WI38 (cell line): Measurements from ENCODE around the gene CDK5RAP2.
"Not testable (repeated sequence)": the region's sequence is repeated elsewhere in the genome, so short reads cannot be mapped to it uniquely, and the experiment has no call there.

Experiments
- H3K4me3 ChIP-seq: 2 replicates; pipeline ENCODE4 v1.5.1; 2011; ENCODE audit warnings: low read depth, mild to moderate bottlenecking, control low read depth, low read length
- TF ChIP-seq, protein P1 (sequence below): IDR thresholded peaks from 2 replicates; pipeline ENCODE4 v1.5.1; 2012; ENCODE audit warnings: low read depth, mild to moderate bottlenecking, control low read depth, low read length

CDK5RAP2 gene

DNA sequence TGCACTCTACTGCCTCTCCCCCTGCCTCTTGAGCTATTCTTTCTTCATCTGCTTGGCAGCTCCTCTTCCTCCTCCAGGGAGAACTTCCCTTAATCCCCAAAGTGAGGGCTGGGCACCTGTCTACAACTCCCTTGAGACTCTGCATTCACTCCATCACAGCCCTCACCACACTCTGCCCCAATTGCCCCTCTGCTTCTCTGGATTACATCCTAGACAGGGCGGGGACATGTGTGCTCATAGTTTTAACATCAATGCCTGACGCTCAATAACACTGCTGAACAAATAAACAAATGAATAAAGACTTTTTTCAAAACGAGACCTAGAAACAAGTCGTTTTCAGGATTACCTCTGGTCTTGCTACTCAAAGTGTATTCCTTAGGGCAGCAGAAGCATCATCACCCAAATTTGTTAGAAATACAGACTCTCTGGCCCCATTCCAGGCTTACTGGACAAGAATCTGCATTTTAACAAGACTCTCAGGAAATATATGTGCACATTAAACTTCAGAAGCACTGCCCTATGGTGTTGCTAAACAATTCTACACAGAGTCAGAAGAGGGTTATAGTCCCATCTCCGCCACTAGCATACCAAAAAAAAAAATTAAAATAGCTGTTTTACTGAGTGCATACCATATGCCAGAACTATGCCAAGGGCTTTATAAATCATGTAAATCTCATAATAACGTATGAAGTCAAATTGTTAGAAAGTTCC lies 115.6 kb downstream of the CDK5RAP2 start:
- no peak overlapping the region for H3K4me3 ChIP-seq
- TF ChIP-seq, protein P1, sequence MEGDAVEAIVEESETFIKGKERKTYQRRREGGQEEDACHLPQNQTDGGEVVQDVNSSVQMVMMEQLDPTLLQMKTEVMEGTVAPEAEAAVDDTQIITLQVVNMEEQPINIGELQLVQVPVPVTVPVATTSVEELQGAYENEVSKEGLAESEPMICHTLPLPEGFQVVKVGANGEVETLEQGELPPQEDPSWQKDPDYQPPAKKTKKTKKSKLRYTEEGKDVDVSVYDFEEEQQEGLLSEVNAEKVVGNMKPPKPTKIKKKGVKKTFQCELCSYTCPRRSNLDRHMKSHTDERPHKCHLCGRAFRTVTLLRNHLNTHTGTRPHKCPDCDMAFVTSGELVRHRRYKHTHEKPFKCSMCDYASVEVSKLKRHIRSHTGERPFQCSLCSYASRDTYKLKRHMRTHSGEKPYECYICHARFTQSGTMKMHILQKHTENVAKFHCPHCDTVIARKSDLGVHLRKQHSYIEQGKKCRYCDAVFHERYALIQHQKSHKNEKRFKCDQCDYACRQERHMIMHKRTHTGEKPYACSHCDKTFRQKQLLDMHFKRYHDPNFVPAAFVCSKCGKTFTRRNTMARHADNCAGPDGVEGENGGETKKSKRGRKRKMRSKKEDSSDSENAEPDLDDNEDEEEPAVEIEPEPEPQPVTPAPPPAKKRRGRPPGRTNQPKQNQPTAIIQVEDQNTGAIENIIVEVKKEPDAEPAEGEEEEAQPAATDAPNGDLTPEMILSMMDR, result no peak

DNA sequence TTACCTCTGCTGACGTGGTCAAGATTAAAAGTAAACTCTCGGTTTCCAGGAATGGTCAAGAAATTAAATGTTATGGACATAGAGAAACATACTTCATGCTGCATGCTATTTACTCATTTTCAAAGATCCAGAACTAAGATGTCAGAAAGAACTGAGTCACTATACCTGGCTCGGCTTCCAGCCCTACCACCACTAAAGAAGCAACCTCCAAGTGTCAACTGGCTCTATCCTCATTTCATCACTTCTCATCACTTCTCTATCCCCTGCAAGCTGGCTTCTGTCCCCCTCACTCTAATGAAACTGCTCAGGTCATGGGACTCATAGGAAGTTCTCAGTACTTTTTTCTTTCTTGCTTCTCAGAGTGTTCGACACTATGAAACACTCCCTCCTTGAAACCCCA lies 116.2 kb downstream of the CDK5RAP2 start:
- TF ChIP-seq, protein P1, result no peak

DNA sequence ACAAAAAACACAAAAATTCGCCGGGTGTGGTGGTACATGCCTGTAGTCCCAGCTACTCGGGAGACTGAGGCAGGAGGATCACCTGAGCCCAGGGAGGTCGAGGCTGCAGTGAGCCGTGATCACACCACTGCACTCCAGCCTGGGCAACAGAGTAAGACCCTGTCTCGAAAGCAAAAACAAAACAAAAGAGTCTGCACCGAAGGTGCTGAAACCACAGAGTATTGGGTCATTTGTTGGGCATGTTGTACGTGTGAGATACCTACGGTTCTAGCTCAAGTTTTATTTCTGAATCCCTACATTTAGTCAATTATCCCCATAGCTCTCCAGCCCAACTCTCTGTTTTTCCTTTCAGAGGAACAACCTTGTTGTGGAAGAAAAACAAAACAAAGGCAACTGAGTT lies 118.3 kb downstream of the CDK5RAP2 start:
- H3K4me3 ChIP-seq, result not testable (repeated sequence)

More for the DNA sequence above, 116.2 kb downstream of the CDK5RAP2 start:
- H3K4me3 ChIP-seq, result no peak overlapping the region

DNA sequence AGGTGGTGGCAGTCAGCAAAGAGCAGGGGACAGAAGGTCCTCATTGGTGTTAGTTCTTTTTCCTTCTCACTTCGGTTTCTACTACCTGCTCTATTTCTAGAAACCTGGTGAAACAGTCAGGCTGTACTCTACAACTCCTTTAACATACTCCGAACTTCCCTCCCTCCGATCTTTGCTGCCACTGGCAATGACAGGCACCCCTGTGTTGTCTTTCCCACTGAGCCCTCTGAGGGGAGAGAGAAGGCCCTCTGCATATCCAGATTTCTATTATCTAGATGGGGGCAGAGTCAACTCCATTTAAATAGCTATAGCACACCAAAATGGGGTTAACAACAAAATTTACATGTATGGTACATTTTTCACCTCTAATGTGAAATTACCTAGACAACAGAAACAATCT lies 123.7 kb downstream of the CDK5RAP2 start:
- TF ChIP-seq, protein P1, result no peak
- H3K4me3 ChIP-seq, result no peak overlapping the region

DNA sequence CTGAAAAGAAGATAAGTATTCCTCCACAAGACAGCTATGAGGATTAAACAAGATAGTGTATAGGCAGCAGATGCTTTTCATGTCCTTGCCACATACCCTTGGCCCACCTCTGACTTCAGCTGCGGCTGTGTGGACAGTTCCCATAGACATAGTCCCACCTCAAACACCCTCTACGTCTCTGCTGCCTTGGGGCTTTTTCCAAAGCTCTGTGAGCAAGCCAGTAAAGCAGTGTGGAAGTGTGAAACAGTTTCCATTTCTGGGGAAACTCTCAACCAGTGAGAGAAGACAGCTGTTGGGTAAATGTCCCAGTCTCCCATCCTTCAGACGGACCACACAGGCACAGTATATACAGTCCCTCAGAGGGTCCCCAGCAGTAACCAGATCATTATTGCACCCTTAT lies 125.5 kb downstream of the CDK5RAP2 start:
- no peak overlapping the region for H3K4me3 ChIP-seq
- TF ChIP-seq, protein P1, result no peak

DNA sequence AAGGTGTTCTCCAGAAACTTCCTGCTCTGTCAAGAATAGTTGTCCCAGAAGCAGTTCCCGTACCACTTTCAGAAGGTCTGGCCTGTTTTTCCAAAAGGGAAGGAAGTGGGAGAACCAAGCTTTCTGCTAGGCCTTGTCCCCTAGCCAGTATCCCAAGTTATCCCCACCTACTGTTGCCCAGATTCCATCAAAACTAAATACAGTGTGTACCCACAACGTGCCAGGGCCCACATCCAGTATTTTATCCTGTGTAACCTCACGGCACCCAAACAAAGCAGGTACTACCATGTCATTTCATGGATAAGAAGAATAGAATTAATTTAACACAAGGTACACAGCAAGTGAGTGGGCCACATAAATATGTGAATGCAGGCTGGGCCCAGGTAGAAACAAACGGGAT lies 126.2 kb downstream of the CDK5RAP2 start:
- H3K4me3 ChIP-seq, result no peak overlapping the region
- TF ChIP-seq, protein P1, result no peak

DNA sequence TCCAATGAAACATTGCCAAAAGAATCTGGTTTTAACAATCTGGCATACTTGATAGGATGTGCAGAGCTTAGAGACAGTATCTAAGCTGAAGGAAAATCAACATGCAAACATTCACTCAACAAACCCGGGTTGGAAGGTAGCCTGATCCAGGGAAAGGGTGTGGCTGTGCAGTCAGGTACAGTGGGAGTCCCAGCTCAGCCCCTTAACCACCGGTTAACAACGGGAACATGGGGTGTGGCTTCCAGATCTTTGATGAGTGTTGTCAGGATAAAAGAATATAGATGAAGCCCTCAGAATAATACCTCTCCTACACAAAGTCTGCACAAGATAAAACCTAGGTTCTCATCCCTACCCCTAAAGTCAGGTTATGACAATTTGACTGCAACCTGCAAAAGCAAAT lies 127.3 kb downstream of the CDK5RAP2 start:
- H3K4me3 ChIP-seq, result no peak overlapping the region
- TF ChIP-seq, protein P1, result no peak

DNA sequence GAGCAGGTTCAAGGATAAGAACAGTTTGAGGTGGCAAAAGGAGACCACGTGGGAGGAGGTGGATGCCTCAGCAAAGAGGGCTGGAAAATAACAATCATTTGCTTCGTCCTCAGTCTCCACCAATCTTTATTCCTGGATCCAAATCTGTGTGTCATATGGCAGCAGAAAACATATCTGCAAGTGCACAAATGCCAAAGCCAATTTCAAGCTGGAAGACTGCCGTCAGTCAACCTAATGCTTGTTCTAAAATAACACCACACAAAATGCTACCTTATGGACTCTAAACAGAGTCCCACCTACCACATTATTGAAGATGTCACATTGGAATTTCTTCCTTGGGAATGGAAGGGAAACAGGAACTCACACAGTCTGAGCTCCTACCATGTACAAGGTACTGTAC lies 129.1 kb downstream of the CDK5RAP2 start:
- H3K4me3 ChIP-seq, result no peak overlapping the region
- TF ChIP-seq, protein P1, result no peak
